ENCODE measurements around the gene DAO.
"Not testable (repeated sequence)": the region's sequence is repeated elsewhere in the genome, so short reads cannot be mapped to it uniquely, and the experiment has no call there.

DAO gene

GRCh38 chr12:108879615-108880254 is at the start of gene DAO:
TSS of gene DAO (plus strand) at chr12:108880092. CDS start at chr12:108885007, 4,915 bp downstream.
- no peak for DNase-seq

GRCh38 chr12:108831309-108831991 is 48.4 kb upstream of the DAO start:
- no peak for DNase-seq

GRCh38 chr12:108832208-108832607 is 47.7 kb upstream of the DAO start:
- no peak for DNase-seq

- DNase-seq, result no peak
Measured at GRCh38 chr12:108832730-108833354, 47.0 kb upstream of the DAO start.

- DNase-seq, result no peak
Measured at GRCh38 chr12:108833355-108833733, 46.5 kb upstream of the DAO start.

- DNase-seq, result no peak
Measured at GRCh38 chr12:108833757-108834472, 46.0 kb upstream of the DAO start.

GRCh38 chr12:108835860-108836634 is 43.8 kb upstream of the DAO start:
- no peak for DNase-seq

- no peak for DNase-seq
Measured at GRCh38 chr12:108837239-108837638, 42.7 kb upstream of the DAO start.

- no peak for DNase-seq
Measured at GRCh38 chr12:108837680-108838079, 42.2 kb upstream of the DAO start.

- DNase-seq, result peak; percentile 69 to 84
Measured at GRCh38 chr12:108838194-108839017, 41.5 kb upstream of the DAO start.

- DNase-seq, result no peak
Measured at GRCh38 chr12:108839018-108839889, 40.6 kb upstream of the DAO start.

GRCh38 chr12:108839890-108840230 is 40.0 kb upstream of the DAO start:
- peak in 1 of 2 donors; percentile 67 for DNase-seq

GRCh38 chr12:108840605-108841332 is 39.1 kb upstream of the DAO start:
- DNase-seq, result no peak

GRCh38 chr12:108841825-108842224 is 38.1 kb upstream of the DAO start:
- not testable (repeated sequence) for DNase-seq

GRCh38 chr12:108842361-108842760 is 37.5 kb upstream of the DAO start:
- no peak for DNase-seq

GRCh38 chr12:108843187-108843586 is 36.7 kb upstream of the DAO start:
- DNase-seq, result no peak

- DNase-seq, result no peak
Measured at GRCh38 chr12:108845696-108846095, 34.2 kb upstream of the DAO start.

- peak; percentile 55 to 72 for DNase-seq
Measured at GRCh38 chr12:108846290-108846701, 33.6 kb upstream of the DAO start.

- DNase-seq, result no peak
Measured at GRCh38 chr12:108847705-108848104, 32.2 kb upstream of the DAO start.

GRCh38 chr12:108849660-108850059 is 30.2 kb upstream of the DAO start:
- DNase-seq, result no peak
